MV-4-11 (cell line): ENCODE data around the gene INO80B.

Source experiments
- DNase-seq: peaks from one replicate; lab custom pipeline; 2025; lab: John Stamatoyannopoulos, UW

Gene INO80B

DNA sequence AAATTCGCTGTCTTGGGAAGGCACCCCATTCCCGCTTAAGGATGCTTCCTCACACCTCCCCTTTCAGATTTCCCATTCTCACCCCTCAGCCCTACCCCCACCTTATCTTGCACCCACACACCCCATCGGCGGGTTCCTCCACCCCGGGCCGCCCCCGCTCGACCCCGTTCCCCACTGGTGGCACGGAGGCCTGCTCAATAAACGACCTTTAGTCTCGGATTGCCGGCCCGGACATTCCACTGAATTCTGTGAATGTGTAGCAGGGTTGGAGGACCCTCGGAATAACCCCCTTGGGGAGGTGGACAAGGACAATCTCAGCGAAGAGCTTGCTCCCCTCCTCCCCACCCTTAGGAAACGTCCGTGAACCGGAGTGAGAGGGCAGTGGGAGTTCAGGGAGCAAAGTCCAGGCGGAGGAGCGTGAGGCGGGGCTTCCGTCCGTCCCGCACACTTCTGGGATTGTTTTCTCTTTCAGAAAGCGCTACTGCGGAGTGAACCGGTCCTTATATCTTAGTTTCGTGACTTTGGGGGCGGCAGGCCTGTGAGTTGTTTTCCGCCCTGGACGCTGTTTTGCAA is 47.3 kb downstream of the INO80B start:
- DNase-seq = no peak

DNA sequence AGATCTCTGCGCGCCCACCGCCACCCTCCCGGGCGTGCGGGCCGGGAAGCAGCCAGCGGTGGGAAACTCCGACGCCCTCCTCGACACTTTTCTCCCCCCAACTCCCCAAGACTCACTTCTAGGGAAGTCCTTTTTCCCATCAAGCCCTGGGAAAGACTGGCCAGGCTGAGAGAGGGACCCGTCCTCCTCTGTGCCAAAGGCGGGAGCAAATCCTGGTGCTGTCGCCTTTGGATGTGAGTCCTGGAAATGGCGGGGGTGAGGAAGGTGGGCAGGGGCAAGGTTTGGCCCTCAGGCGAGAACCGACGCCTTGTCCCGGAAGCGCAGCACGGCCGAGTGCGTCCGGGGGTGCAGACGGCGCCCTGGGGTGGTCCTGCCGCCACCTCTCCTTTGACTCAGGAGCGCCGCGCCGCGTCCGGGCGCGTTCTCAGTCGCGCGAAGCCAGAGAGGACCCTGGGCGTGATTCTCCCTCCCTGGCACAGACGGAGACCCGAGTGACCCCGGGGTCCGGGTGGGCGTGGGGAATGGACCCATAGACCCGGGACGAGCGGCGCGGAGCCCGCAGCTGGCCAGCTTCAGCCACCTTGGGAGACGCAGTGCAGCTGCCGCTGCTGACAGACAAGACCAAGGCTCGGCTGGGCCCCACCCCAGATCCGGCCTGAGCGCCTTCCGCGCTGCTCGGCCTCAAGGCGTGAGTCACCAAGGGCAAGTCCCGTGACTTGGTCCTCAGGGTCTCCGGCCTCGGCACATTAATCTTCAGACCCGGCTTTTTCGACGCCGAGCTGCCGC is 48.0 kb downstream of the INO80B start:
- DNase-seq = peak; percentile 69

GRCh38 chr2:74503506-74504475 is 48.9 kb downstream of the INO80B start:
- no peak for DNase-seq

- no peak for DNase-seq
Measured at GRCh38 chr2:74504591-74504990, 49.7 kb downstream of the INO80B start.

- DNase-seq = no peak
Measured at GRCh38 chr2:74505448-74506246, 50.8 kb downstream of the INO80B start.

GRCh38 chr2:74507145-74507925 is 52.4 kb downstream of the INO80B start, which contains the start of gene PCGF1:
TSS of gene PCGF1 (minus strand) at chr2:74507695. CDS start at chr2:74507668, 27 bp downstream.
- peak; percentile 96 for DNase-seq
